HepG2 (cell line): Measurements from ENCODE around the gene TMX2. TPM values are rescaled to one million over a fixed set of nuclear protein-coding genes. Genes with fewer than 3 reads are reported as not detected.

ENCODE experiments used
- CEBPG ChIP-seq: IDR thresholded peaks from 2 replicates; pipeline ENCODE4 v1.6.1; 2016
- CREM ChIP-seq, 2 experiments: sonication (generic) in 1 of 2; formaldehyde crosslinking in 1 of 2; IDR thresholded peaks; 2 replicates each; pipeline versions ENCODE4 v1.4.0 to v1.6.1; 2016 to 2020; ENCODE audit warnings: antibody characterized with exemption in 1 of 2, mild to moderate bottlenecking in 1 of 2, missing genetic modification reagents in 1 of 2
- ELF1 ChIP-seq: sonication (generic); formaldehyde crosslinking; IDR thresholded peaks from 2 replicates; pipeline ENCODE4 v1.4.0; 2020; ENCODE audit warnings: missing genetic modification reagents
- ETV5 ChIP-seq: IDR thresholded peaks from 2 replicates; pipeline ENCODE4 v1.6.1; 2018; ENCODE audit warnings: missing biosample characterization, missing genetic modification reagents, inconsistent platforms, borderline replicate concordance
- MED8 ChIP-seq: sonication (generic); formaldehyde crosslinking; IDR thresholded peaks from 2 replicates; pipeline ENCODE4 v1.8.1; 2023; ENCODE audit warnings: mild to moderate bottlenecking, missing genetic modification reagents; ENCODE audit not compliant: insufficient replicate concordance
- MEF2D ChIP-seq: sonication (generic); formaldehyde crosslinking; IDR thresholded peaks from 2 replicates; pipeline ENCODE4 v1.5.1; 2020; ENCODE audit warnings: mild to moderate bottlenecking, missing genetic modification reagents
- MZF1 ChIP-seq: sonication (generic); formaldehyde crosslinking; IDR thresholded peaks from 2 replicates; pipeline ENCODE4 v1.8.1; 2023; ENCODE audit warnings: mild to moderate bottlenecking, missing genetic modification reagents, borderline replicate concordance
- PLRG1 ChIP-seq: fragments of 450-650 bp; conservative IDR thresholded peaks from 2 replicates; pipeline ENCODE4 v1.6.1; 2016
- PRMT3 ChIP-seq: sonication (generic); formaldehyde crosslinking; IDR thresholded peaks from 2 replicates; pipeline ENCODE4 v1.8.1; 2022; ENCODE audit warnings: low read depth, mild to moderate bottlenecking, moderate library complexity, missing genetic modification reagents, borderline replicate concordance
- RBFOX2 ChIP-seq: fragments of 200-400 bp; formaldehyde crosslinking; IDR thresholded peaks from 2 replicates; pipeline ENCODE4 v1.6.1; 2017; ENCODE audit warnings: low read depth, mild to moderate bottlenecking, low read length
- SAFB2 ChIP-seq: sonication (generic); formaldehyde crosslinking; IDR thresholded peaks from 2 replicates; pipeline ENCODE4 v1.5.1; 2020; ENCODE audit warnings: missing genetic modification reagents, low read depth, mild to moderate bottlenecking, borderline replicate concordance
- TOE1 ChIP-seq: sonication (generic); formaldehyde crosslinking; IDR thresholded peaks from 2 replicates; pipeline ENCODE4 v1.4.0; 2020; ENCODE audit warnings: mild to moderate bottlenecking, missing genetic modification reagents
- YEATS2 ChIP-seq: sonication (generic); formaldehyde crosslinking; IDR thresholded peaks from 2 replicates; pipeline ENCODE4 v1.4.0; 2020; ENCODE audit warnings: missing genetic modification reagents, borderline replicate concordance
- ZMAT3 ChIP-seq: sonication (generic); formaldehyde crosslinking; conservative IDR thresholded peaks from 2 replicates; pipeline ENCODE4 v1.7.0; 2021; ENCODE audit warnings: missing genetic modification reagents
- ZNF20 ChIP-seq: sonication (generic); formaldehyde crosslinking; IDR thresholded peaks from 2 replicates; pipeline ENCODE4 v1.4.0; 2020; ENCODE audit warnings: mild to moderate bottlenecking, moderate library complexity, missing genetic modification reagents
- ZNF224 ChIP-seq: sonication (generic); formaldehyde crosslinking; IDR thresholded peaks from 2 replicates; pipeline ENCODE4 v1.5.0; 2020; ENCODE audit warnings: mild to moderate bottlenecking, missing genetic modification reagents
- ZNF225 ChIP-seq: sonication (generic); formaldehyde crosslinking; IDR thresholded peaks from 2 replicates; pipeline ENCODE4 v1.4.0; 2020; ENCODE audit warnings: mild to moderate bottlenecking, missing genetic modification reagents
- ZNF253 ChIP-seq: sonication (generic); formaldehyde crosslinking; IDR thresholded peaks from 2 replicates; pipeline ENCODE4 v1.8.0; 2022; ENCODE audit warnings: mild to moderate bottlenecking, missing genetic modification reagents, borderline replicate concordance
- ZNF274 ChIP-seq: sonication (generic); formaldehyde crosslinking; IDR thresholded peaks from 2 replicates; pipeline ENCODE4 v1.5.1; 2020; ENCODE audit warnings: mild to moderate bottlenecking, missing genetic modification reagents
- ZNF616 ChIP-seq: sonication (generic); formaldehyde crosslinking; IDR thresholded peaks from 2 replicates; pipeline ENCODE4 v1.5.0; 2020; ENCODE audit warnings: low read depth, mild to moderate bottlenecking, missing genetic modification reagents
- ZNF773 ChIP-seq: sonication (generic); formaldehyde crosslinking; IDR thresholded peaks from 2 replicates; pipeline ENCODE4 v1.4.0; 2020; ENCODE audit warnings: missing genetic modification reagents, borderline replicate concordance
- polyA plus RNA-seq, 8 experiments: library from polyadenylated mRNA; depleted of rRNA in 3 of 8; stranded (reverse) in 7 of 8; unstranded in 1 of 8; fragments of >200 nt; fragmentation: Illumina TruSeq in 4 of 8; extraction: Trizol in 4 of 8; gene quantifications; 2 replicates each; pipeline versions ENCODE4 v1.2.1 to v1.2.3, GENCODE V29; 2011 to 2016; ENCODE audit warnings: low read depth in 4 of 8, missing spikeins in 1 of 8, mixed read lengths in 1 of 8; ENCODE audit not compliant: insufficient read depth in 1 of 8
- total RNA-seq, 5 experiments: library from RNA; depleted of rRNA; stranded (reverse); fragments of >200 nt; fragmentation: Illumina TruSeq; extraction: Trizol; gene quantifications; 2 replicates each; pipeline ENCODE4 v1.2.3, GENCODE V29; 2016; ENCODE audit warnings: low read depth in 1 of 5
- TF ChIP-seq, protein P1 (sequence below): IDR thresholded peaks from 2 replicates; pipeline ENCODE4 v1.6.1; 2016; ENCODE audit warnings: low read depth, control low read depth
- TF ChIP-seq, protein P2 (sequence below): sonication (generic); formaldehyde crosslinking; IDR thresholded peaks from 2 replicates; pipeline ENCODE4 v1.4.0; 2020; ENCODE audit warnings: missing genetic modification reagents, low read depth, mild to moderate bottlenecking, borderline replicate concordance
- TF ChIP-seq, protein P3 (sequence below): sonication (generic); formaldehyde crosslinking; IDR thresholded peaks from 2 replicates; pipeline ENCODE4 v1.5.0; 2020; ENCODE audit warnings: mild to moderate bottlenecking, missing genetic modification reagents
- TF ChIP-seq, protein P4 (sequence below), 2 experiments: fragments of 450-650 bp in 1 of 2; sonication (generic) in 1 of 2; formaldehyde crosslinking; IDR thresholded peaks; 2 replicates each; pipeline versions ENCODE4 v1.5.0 to v1.8.0; 2020 to 2022; ENCODE audit warnings: mild to moderate bottlenecking in 1 of 2, missing genetic modification reagents in 1 of 2

The TMX2 gene
- total and polyA plus RNA-seq, 2 of the 13 experiments (the other 11 are each of a cell fraction or from before 2014, with no cell fraction given), result 84.5 to 129 TPM

- TF ChIP-seq ZMAT3, result no peak
- TF ChIP-seq ETV5 (CRISPR knock-in tag), result peak; percentile 98
- TF ChIP-seq, protein P1, sequence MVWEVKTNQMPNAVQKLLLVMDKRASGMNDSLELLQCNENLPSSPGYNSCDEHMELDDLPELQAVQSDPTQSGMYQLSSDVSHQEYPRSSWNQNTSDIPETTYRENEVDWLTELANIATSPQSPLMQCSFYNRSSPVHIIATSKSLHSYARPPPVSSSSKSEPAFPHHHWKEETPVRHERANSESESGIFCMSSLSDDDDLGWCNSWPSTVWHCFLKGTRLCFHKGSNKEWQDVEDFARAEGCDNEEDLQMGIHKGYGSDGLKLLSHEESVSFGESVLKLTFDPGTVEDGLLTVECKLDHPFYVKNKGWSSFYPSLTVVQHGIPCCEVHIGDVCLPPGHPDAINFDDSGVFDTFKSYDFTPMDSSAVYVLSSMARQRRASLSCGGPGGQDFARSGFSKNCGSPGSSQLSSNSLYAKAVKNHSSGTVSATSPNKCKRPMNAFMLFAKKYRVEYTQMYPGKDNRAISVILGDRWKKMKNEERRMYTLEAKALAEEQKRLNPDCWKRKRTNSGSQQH (CRISPR knock-in tag), result 0 out of 2 replicates have a peak, but pooled peaks have one; percentile 16
- TF ChIP-seq ZNF20 (CRISPR knock-in tag), result no peak
- no peak; the same call in 1 of the 2 replicates for TF ChIP-seq CEBPG
- no peak for TF ChIP-seq PRMT3 (CRISPR knock-in tag)
- TF ChIP-seq SAFB2, result no peak; the same call in 1 of the 2 replicates
- no peak for TF ChIP-seq ZNF773 (CRISPR knock-in tag)
- TF ChIP-seq, protein P2, sequence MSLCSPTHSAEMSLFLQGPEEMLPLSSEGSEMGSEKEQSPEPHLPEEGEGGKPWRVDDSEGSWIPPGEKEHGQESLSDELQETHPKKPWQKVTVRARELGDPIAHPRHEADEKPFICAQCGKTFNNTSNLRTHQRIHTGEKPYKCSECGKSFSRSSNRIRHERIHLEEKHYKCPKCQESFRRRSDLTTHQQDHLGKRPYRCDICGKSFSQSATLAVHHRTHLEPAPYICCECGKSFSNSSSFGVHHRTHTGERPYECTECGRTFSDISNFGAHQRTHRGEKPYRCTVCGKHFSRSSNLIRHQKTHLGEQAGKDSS (CRISPR knock-in tag), result no peak
- TF ChIP-seq CREM (IDR thresholded peaks at IDR 0.05), result peak; percentile 88
- TF ChIP-seq CREM (CRISPR knock-in tag; IDR thresholded peaks at IDR 0.05), result no peak
- no peak; the same call in 1 of the 2 replicates for TF ChIP-seq YEATS2
- peak; percentile 83 for TF ChIP-seq ELF1 (CRISPR knock-in tag)
- TF ChIP-seq ZNF274 (CRISPR knock-in tag), result no peak
- TF ChIP-seq PLRG1, result no peak
- no peak for TF ChIP-seq ZNF616
- TF ChIP-seq ZNF253, result no peak
- TF ChIP-seq, protein P3, sequence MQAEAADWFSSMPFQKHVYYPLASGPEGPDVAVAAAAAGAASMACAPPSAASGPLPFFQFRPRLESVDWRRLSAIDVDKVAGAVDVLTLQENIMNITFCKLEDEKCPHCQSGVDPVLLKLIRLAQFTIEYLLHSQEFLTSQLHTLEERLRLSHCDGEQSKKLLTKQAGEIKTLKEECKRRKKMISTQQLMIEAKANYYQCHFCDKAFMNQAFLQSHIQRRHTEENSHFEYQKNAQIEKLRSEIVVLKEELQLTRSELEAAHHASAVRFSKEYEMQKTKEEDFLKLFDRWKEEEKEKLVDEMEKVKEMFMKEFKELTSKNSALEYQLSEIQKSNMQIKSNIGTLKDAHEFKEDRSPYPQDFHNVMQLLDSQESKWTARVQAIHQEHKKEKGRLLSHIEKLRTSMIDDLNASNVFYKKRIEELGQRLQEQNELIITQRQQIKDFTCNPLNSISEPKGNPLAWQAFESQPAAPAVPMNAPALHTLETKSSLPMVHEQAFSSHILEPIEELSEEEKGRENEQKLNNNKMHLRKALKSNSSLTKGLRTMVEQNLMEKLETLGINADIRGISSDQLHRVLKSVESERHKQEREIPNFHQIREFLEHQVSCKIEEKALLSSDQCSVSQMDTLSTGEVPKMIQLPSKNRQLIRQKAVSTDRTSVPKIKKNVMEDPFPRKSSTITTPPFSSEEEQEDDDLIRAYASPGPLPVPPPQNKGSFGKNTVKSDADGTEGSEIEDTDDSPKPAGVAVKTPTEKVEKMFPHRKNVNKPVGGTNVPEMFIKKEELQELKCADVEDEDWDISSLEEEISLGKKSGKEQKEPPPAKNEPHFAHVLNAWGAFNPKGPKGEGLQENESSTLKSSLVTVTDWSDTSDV (CRISPR knock-in tag), result no peak
- no peak for TF ChIP-seq MEF2D (CRISPR knock-in tag)
- TF ChIP-seq, protein P4, sequence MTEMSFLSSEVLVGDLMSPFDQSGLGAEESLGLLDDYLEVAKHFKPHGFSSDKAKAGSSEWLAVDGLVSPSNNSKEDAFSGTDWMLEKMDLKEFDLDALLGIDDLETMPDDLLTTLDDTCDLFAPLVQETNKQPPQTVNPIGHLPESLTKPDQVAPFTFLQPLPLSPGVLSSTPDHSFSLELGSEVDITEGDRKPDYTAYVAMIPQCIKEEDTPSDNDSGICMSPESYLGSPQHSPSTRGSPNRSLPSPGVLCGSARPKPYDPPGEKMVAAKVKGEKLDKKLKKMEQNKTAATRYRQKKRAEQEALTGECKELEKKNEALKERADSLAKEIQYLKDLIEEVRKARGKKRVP (CRISPR knock-in tag; IDR thresholded peaks at IDR 0.05), result peak in 1 of 2 experiments; percentile 50; a peak in 1 of 4 replicates
- no peak for TF ChIP-seq MZF1
- TF ChIP-seq ZNF224 (CRISPR knock-in tag), result 0 out of 2 replicates have a peak, but pooled peaks have one; percentile 49
- no peak for TF ChIP-seq TOE1 (CRISPR knock-in tag)
- no peak; the same call in 1 of the 2 replicates for TF ChIP-seq RBFOX2
- TF ChIP-seq ZNF225 (CRISPR knock-in tag), result no peak
- TF ChIP-seq MED8 (CRISPR knock-in tag), result peak; percentile 21
Measured at GRCh38 chr11:57778318-57779037, 66.1 kb downstream of the TMX2 start (continued).
